ENCODE measurements around the gene RAPGEF4.

RAPGEF4 gene

GRCh38 chr2:173048897-173049661, 313.4 kb downstream of the RAPGEF4 start:
- peak; percentile 89 for DNase-seq

- no peak for DNase-seq
These were observed 314.2 kb downstream of the RAPGEF4 start for GRCh38 chr2:173049831-173050230.

DNA sequence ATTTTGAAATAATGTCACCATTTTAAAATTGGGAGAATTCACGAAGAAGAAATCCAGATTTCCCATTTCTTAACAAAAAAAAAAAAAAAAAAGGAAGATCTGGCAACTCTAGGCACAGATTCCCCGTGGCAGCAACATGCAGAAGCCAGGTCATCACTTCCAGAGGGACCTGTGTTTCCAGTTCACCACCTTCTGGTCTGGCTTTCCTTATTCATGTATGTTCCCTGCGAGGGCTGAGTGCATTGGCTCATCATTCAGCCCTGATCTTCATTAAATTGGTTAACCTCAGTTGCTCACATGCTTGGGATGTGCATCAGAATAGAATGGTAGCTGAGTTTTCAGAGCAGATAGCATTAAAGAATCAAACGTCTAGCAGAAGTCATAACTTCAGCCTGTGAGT, 315.0 kb downstream of the RAPGEF4 start:
- DNase-seq: no peak

DNA sequence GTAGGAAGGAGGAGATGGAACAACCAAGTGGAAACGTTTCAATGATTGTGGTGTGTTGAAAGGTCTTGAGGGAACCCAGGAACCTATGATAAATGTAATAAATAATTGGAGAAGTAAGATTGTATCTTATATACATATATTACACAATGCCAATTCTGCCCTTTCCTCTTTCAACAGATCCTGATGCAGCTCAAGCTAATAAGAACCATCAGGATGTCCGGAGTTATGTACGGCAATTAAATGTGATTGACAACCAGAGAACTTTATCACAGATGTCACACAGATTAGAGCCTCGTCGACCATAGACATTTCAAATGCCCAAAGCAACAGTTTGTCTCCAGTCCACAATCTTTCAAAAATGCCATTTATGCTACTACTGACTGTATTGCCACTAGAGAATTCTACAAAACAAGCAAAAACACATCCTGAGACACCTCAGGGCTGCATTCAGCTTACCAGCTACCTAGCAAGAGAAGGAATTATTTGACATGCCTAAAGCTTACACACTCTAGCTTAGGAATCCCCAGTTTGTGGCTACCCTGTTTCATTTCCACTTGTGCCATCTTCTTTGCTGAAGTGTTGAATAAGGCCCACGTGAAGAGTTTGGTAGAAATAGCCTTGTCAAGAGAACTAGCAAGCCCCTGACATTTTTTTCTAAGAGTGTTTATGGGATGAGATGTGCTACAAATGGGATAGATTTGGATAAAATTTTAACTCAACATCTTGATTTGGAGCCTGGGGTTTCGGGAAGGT, 316.0 kb downstream of the RAPGEF4 start:
- peak; percentile 48 for DNase-seq

GRCh38 chr2:173053043-173053699, 317.5 kb downstream of the RAPGEF4 start:
- DNase-seq: no peak

GRCh38 chr2:173054466-173054865, 318.8 kb downstream of the RAPGEF4 start:
- DNase-seq: no peak

DNA sequence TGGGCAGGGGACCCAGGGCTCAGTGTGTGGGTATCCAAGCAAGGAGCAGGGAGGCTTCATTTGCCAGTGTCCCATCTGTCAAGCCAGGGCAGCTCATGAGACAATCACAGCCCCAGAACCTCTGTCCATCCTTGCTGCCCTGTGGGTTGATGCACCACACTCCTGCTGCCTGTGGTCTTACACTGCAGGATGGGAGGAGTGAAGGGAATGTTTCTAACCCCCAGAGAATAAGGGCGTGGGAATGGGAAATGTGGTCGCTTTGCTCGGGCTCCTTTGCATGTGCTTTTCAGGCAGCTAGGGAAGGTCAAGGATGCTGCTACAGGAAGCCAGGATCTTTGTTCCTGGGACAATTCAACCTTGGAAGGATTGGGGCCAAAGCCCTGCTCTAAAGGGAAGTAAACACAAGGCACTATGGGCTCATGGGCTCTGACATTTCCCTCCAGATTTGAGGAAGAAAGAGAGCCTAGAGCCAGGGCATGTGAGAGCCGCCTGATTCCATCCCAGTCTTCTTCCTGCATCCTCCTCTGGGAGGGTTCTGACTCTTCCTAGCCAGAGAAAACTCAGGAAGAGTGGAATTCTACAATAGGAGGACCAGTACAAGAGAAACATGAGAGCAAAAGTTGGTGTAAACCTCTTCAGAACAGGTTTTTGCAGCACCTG, 321.2 kb downstream of the RAPGEF4 start:
- DNase-seq: peak; percentile 49

- DNase-seq: no peak
These were observed 322.5 kb downstream of the RAPGEF4 start for GRCh38 chr2:173058097-173058496.

DNA sequence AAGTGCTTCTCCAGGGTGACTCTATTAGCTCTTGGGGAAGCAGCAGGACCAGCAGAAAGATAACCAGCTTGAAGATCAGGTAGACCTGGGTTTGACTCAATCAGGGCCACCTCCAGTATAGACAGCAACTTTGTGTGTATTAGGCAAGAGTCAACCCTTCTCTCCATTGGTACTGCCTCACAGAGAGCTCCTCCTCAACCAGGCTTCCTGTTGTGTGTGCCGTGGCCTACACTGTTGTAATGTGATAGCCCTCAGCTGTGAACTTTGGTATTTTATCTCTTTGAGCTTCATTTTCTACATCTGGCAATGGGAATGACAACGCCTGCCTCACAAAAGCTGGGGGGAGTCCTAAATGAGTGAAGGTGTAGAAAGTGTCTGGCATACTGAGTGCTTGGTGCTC, 323.0 kb downstream of the RAPGEF4 start:
- DNase-seq: no peak

GRCh38 chr2:173059292-173059691, 323.6 kb downstream of the RAPGEF4 start:
- no peak for DNase-seq

DNA sequence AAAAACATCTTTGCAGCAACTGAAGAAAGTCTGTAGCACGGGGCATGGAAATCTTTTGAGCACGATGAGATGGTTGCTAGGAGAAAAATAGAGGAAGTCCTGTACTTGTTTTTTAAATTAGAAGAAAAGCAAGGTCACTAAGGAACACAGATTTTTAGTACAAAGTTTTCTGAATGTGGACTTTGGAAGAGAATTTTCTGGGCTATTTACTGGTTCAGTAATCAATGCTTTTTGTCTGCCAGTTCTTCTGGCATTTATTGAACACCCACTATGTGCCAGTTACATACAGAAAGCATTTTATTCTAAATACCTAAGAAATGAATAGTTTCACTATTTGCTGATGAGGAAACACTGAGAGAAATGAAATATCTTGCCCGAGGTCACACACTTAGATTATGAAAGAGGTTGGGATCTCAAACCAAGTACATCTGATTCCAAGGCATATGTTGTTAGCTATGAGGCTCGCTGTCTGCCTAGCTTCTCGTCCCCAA, 324.4 kb downstream of the RAPGEF4 start:
- DNase-seq: peak; percentile 48

DNA sequence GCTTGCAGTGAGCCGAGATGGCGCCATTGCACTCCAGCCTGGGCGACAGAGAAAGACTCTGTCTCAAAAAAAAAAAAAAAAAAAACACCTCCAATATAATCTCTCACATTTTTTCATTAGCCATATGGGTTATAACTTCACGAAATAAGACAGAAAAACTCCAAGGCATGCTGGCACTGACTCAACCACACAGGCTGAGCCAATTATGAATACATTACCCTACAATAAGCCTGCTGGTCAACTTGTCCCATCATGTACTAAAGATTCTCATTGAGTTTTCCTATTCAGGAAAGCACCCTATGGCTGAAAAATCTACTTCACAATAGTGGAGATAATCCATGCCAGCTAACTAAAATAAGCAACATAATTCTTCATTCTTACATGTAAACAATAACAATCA, 327.2 kb downstream of the RAPGEF4 start:
- DNase-seq: no peak

GRCh38 chr2:173064151-173064805, 328.6 kb downstream of the RAPGEF4 start:
- DNase-seq: no peak

GRCh38 chr2:173066887-173067676, 331.4 kb downstream of the RAPGEF4 start:
- DNase-seq: no peak

DNA sequence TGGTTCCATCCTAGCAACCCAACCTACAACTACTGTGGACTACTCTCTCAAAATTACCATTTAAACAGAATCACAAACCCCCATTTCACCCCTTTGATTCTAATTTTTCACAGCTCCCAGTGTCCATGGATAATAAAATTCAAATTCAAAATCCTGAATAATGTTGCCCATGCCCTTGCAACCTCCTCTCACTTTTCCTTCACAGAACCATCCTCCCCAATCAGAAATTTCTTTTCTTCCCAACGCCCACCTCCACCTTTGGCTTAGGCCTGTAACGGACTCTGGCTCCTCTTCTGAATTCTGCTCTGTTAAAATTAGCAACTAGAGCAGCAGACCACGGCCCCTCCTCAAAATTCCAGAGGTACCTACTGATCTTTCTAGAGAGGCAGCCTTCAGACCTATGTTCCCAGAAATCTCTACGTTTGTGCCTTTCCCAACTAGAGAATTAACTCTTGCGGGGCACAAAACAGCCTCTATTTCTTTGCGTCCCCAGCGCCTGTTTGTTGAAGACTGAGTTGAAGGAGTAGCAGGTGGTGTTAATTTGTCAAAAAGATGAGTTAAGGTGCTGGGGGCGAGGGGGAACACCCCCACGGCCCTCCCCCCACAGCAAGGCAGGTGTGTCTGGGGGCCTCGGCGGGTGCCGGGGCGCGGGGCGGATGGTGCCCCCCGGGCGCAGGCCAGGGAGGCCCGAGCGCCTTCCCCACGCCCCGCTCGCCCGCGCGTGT, 339.6 kb downstream of the RAPGEF4 start:
- no peak for DNase-seq

- DNase-seq: peak; percentile 73
These were observed 340.3 kb downstream of the RAPGEF4 start, which contains the start of gene MAP3K20 for GRCh38 chr2:173075781-173076580. MAP3K20 (plus strand) TSS chr2:173075846; CDS start chr2:173091032, 15,186 bp downstream.

GRCh38 chr2:173076581-173077345, 341.1 kb downstream of the RAPGEF4 start:
- peak; percentile 49 for DNase-seq

DNA sequence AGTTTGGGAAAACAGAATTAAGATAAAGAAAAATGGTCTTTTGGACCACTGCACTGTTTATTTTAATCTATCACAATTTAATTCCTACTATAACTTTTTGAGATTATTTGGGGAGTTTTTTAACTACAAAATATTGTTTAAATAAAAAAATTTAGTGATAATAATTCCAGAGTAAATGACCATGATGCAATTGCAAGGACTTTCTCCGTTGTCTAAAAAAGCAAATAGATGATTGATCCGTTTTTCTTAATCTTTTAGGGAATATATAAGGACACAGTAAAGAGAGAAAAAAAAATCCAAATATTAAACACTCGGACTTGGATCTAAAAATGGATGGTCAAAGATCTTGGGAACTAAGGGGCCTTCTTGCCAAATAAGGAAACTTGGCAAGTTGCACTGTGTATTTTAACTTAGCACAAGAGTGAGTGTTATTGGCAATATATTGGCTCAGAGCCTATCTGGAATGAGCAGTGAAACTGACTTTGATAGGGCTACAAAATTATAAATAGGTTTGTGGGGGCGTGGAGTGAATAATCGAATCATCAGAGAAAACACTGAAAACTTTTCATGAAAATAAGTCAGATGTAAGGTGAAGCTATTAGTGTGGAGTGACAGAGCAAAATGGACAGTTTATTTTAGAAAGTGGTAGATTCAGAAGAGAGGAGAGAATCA, 342.0 kb downstream of the RAPGEF4 start:
- DNase-seq: no peak

DNA sequence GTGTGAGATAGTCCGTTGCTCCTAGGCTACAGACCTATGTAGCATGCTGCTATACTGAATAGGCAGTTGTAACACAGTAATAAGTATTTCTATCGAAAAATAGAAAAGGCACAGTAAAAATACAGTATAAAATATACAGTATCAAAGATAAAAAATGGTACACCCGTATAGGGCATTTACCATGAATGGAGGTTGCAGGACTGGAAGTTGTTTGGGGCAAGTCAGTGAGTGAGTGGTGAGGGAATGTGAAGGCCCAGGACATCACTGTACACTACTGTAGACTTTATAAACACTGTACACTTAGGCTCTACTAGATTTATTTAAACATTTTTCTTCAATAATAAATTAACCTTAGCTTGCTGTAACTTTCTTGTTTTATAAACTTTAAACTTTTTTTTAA, 343.5 kb downstream of the RAPGEF4 start:
- DNase-seq: no peak
